HEK293T (cell line): ENCODE measurements around the gene BAIAP2L2.

Experiments used
- ARNT ChIP-seq: fragments of 450-650 bp; IDR thresholded peaks from 2 replicates; pipeline ENCODE4 v1.6.1; 2017; ENCODE audit warnings: mild to moderate bottlenecking
- CTBP1 ChIP-seq: fragments of 450-650 bp; IDR thresholded peaks from 2 replicates; pipeline ENCODE4 v1.6.1; 2016; ENCODE audit warnings: borderline replicate concordance
- ELF4 ChIP-seq: fragments of 450-650 bp; IDR thresholded peaks from 2 replicates; pipeline ENCODE4 v1.6.1; 2017; ENCODE audit warnings: antibody characterized with exemption
- FOXA1 ChIP-seq: fragments of 450-650 bp; IDR thresholded peaks from 2 replicates; pipeline ENCODE4 v1.6.1; 2016; ENCODE audit warnings: mild to moderate bottlenecking
- FOXK2 ChIP-seq: fragments of 450-650 bp; IDR thresholded peaks from 2 replicates; pipeline ENCODE4 v1.6.1; 2016; ENCODE audit warnings: mild to moderate bottlenecking
- FOXM1 ChIP-seq: fragments of 450-650 bp; IDR thresholded peaks from 2 replicates; pipeline ENCODE4 v1.6.1; 2017; ENCODE audit warnings: mild to moderate bottlenecking, borderline replicate concordance
- HDGF ChIP-seq: fragments of 450-650 bp; IDR thresholded peaks from 2 replicates; pipeline ENCODE4 v1.6.1; 2017; ENCODE audit warnings: antibody characterized with exemption, borderline replicate concordance
- L3MBTL2 ChIP-seq: fragments of 450-650 bp; conservative IDR thresholded peaks from 2 replicates; pipeline ENCODE4 v1.6.1; 2016; ENCODE audit warnings: mild to moderate bottlenecking
- LEF1 ChIP-seq: fragments of 450-650 bp; IDR thresholded peaks from 2 replicates; pipeline ENCODE4 v1.6.1; 2017; ENCODE audit warnings: mild to moderate bottlenecking, borderline replicate concordance
- TARDBP ChIP-seq: fragments of 450-650 bp; IDR thresholded peaks from 2 replicates; pipeline ENCODE4 v1.6.1; 2016
- TF ChIP-seq, protein P1 (sequence below): fragments of 450-650 bp; IDR thresholded peaks from 2 replicates; pipeline ENCODE4 v1.6.1; 2016

DNA sequence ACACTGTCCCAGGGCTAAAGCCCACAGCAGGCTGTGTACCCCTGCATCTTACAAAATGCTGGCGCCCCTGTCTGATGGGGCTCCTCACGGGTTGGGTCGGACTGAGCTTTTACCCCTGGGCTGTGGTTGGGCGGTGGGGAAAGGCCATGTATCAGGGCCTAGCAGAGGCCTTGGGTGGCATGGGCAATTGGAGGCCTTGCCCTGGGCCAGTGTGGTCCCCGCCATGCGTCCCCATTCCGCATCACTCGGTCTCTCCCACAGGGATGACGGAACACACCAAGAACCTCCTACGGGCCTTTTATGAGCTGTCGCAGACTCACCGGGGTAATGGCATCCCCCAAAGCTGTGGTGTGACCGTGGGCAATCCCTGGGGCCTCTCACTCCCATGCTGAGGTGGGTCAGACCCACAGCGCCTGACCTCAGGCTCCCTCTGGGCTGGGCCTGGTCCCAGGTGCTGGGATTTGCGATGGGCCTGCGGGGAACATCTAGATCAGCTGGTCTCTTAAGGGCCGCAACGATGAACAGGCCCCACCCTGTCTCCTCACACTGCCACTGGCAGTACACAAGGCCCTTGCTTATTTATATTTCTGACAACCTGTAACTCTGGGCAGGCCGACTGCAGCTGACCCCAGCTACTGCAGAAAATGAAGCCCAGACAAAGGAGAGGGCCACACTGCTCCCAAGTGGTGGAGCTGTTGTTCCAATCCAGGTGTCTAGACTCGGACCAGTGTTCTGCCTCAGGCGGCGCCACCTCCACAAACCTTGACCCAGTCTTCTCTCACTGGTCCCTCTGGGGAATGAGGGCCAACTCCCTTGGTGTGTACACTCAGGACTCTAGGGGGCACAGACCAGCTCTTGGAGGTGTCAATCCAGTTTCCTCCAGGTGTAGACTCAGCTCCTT, 38.8 kb downstream of the BAIAP2L2 start:
- TF ChIP-seq TARDBP (no peak), ARNT (no peak), ELF4 (no peak), FOXA1 (no peak), FOXM1 (no peak), HDGF (no peak), LEF1 (no peak), L3MBTL2 (no peak), CTBP1 (no peak), FOXK2 (no peak)
- TF ChIP-seq, protein P1, sequence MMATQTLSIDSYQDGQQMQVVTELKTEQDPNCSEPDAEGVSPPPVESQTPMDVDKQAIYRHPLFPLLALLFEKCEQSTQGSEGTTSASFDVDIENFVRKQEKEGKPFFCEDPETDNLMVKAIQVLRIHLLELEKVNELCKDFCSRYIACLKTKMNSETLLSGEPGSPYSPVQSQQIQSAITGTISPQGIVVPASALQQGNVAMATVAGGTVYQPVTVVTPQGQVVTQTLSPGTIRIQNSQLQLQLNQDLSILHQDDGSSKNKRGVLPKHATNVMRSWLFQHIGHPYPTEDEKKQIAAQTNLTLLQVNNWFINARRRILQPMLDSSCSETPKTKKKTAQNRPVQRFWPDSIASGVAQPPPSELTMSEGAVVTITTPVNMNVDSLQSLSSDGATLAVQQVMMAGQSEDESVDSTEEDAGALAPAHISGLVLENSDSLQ: no peak
